Hypothalamus (tissue), 51 donors: ENCODE data around the gene RAB13.

Experiments
- DNase-seq, 51 donors: peaks; one replicate each; lab custom pipeline; 2025; lab: John Stamatoyannopoulos, UW

RAB13 gene

DNA sequence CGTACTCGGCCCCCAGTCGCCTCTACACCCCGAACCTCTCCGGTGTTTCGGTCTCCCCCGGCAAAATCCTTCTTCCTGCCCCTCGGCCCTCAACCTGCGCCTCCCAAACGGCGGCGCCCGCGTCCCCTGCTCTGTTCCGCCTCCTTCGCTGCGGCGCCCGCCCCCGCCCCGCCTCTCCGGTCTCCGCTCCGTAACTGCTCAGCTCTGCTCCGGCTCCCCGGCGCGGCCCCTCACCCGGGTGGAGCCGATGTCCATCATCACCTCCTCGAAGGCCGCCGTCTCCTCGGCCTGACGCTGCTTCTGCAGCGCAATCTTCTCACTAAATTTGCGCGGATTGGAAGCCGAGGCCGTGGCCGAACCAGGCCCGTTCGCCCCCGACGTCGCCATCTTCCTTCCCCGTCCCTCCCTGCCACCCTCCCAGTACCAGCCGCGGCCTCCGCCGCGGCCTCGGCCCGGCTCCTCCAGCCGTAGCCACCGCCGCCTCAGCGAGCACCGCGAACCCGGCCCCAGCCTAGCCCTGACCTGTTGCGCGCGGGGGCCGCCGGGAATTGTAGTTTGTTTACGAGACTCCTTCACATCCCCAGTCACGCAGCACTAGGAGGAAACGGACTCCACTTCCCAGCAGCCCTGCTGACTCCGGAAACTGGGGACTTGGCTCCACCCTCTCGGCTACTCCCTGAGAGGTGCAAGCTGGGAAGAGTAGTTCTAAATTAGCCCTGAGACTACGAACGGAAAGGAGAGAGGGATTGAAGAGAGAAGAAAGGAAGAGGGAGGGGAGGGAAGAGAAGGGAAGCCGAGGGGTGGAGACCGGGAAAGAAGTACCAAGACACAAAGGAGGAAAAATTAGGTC, 27.8 kb downstream of the RAB13 start, which contains the start of gene CRTC2:
CRTC2 (minus strand) TSS at position 502 of the 850 bp plus-strand sequence; CDS start at position 387, 115 bp downstream.
- peak; percentile 66 to 99 (median 97) for DNase-seq

DNA sequence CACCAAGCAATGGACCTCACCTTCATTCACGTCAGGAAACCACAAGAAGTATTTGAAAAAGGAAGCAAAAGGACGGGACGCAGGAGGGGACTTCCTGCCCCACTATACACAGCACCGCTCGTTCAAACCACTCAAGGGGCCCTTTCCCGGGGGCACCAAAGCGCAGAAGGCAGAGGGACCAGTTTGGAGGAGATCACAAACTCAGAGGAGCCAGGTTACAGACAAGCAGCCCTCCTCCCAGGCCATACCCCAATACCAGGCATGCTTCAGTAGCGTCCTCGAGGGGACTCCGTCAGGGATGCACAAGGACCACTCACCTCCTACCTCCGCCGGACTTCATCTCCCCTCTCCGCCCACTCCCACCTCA, 28.4 kb downstream of the RAB13 start:
- DNase-seq = peak in 3 of 51 donors; percentile 48 to 71 (median 63)

DNA sequence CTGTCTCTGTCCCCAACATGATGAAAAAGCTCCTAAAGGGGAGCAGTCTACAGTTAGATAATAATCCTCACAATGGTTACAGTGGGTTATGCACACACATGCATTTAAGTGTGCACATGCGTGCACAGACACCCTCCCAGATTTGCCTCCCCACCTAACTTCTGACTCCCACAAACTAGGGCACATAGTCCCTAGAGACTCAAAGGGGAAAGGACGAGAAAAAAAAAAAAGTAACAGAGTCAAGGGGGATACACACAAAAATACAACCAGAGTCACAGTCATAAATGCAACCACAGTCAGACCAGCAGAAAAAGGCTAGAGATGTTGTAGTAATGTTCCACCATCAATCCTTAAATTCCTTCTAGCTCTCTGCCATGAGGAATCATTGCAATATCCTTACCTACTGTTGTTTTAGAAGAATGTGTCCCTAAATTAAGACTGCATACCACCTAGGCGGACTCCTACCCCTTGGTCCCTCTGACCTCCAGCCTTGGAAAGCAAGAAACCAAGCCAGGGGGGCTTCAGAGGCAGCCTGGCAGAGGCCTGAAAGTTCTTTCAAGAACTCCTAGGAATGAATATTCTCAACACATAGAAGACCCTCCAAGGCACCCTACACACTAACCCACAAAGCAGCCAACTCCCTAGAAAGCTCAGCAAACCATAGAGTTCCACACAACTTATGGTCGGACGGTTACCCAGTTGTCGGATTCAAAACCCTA, 29.0 kb downstream of the RAB13 start:
- DNase-seq = no peak

DNA sequence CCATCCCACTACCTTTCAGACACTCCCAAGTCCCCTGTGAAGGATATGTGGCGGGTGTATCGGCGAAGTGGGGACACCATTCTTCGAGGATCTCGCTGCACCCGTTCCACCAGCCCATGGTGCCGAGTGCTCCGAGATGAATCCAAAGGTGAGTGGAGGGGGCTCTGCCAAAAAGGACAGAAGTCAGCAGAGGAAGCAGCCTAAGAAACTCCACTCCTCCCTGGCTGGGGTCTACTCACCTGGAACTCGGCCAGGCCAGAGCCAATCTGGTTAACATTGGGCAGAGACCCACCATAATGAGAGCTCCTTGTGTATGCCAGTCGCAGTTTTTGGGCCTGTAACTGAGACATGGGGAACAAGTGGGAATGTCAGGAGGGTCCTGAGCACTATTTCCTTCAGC, 31.3 kb downstream of the RAB13 start:
- no peak for DNase-seq

DNA sequence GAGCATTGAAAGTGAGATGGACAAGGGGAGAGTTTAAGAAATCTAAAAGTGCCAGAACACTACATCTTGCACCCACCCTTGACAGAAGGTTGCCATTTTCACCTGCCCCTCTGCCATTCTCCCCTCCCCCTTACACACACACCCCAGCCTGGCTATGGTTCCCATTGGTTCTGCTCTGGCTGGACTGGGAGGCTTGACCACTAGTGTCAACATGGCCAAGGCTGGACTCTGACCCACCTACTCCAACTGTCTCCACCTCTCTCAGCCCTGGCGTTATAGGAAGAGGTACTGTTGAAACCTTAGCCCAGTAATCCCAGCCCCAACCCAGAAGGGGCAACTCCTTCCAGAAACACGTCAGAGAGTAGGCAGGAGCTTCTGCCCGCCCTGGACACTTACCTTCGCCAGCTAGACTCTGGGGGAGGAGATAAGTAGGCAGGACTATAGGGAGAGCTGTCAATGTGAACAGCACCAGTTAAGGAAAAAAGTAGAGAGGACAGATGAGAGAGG, 32.2 kb downstream of the RAB13 start:
- DNase-seq = no peak

DNA sequence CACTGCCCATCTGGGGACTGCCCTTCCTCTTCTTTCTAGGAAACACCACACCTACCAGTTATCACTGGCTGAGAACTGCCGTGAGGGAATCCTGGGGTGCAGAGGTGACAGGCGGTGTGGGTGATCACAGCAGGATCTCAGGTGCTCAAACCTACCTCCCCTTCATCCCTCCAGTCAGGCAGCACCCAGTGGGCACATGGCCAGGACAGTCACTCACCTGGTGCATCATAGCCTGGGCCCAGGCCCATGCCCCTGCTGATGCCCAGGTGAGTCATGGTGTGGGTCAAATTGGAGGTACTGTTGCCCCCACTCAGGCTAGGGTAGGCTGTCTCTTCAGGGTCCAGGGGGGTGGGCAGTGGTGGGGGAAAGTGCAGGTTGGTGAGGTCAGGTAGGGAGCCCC, 34.3 kb downstream of the RAB13 start:
- no peak for DNase-seq

DNA sequence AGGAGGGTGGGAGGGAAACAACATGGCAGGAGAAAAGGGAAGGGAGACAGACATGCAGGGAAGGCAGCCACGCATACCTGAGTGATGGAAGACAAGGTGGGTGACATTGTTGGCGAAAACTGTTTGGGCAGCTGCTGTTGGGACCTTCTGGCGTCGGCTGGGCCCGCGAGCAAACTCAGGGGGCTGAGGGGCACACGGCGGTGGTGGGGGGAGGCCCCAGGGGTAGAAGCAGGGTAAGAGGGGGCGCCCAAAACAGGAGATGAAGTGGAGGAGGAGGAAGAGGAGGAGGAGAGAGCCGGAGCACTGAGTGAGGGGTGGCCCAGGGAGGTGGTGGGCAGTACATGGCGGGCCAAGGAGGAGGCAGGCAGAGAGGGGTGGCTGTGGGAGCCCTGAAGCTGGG, 35.0 kb downstream of the RAB13 start:
- DNase-seq = no peak

DNA sequence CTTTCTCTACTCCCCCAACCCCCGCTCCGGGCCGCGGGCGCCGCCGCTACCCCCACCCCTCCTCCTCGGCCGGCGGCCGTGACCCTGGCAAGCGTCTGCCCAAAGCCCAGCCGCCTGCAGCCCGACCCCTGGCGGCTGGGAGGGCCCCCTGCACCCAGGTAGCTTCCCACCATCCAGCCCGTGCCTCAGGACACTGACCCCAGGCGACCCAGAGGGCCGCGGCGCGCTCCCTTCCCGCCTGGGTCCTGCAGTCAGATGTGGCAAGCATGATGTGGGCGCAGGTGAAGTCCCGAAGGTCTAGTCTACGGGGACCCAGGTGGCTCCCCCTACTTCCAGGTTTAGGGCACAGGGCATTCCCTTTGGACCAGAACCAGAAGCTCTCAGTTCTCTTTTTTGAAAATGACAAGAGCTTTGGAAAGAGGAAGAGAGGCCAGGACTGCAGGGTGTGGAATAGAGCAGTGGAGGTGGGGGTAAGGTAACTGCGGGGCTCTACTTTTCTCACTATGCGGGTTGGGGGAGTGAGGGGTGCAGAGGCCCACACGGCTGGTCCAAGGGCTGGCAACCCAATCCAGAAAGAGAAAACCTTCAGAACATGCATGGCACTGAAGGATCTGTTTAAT, 39.4 kb downstream of the RAB13 start, which contains the start of gene DENND4B:
DENND4B (minus strand) TSS at position 97 of the 620 bp plus-strand sequence. CDS start 2,344 bp downstream, outside the sequence.
- DNase-seq = peak; percentile 15 to 85 (median 67)

DNA sequence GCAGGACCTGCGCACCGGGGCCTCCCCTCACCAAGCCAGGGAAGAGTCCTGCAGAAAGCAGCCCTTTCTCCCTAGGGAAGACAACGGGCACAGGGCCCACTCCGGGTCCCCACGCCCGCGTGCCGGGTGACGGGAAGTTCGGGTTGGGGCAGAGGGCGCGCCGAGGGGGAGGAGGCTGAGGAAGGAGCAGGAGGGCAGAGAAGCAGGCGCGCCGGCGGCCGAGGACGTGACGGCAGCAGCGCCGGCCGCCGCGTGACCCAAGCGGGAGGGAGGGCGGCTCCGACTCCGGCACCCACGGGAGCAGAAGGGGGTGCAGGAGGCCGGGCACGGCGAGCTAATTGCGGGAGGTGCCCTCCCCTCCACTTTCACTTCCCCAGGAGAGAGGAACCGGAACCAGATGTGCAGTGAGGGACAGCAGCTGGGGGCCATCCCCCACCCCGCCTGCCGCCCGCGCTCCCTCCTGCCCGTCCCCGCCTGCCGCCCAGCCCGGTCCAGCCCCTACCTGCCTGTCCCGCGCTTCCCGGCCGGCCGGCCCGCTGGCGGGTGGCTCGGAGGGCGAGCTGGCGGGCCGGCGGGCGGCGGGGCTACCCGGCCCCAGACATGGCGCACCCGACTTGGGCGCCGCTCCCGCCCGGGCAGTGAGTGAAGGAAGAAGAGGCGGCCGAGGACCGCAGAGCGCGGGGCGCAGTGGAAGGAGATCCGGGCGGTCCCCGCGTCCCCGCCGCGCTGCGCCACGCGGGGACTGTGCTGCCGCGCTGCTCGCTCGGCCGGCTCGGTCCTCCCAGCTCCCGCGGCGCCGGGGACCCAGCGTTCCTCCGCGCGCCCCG, 40.1 kb downstream of the RAB13 start:
- peak in 49 of 51 donors; percentile 18 to 85 (median 70) for DNase-seq

DNA sequence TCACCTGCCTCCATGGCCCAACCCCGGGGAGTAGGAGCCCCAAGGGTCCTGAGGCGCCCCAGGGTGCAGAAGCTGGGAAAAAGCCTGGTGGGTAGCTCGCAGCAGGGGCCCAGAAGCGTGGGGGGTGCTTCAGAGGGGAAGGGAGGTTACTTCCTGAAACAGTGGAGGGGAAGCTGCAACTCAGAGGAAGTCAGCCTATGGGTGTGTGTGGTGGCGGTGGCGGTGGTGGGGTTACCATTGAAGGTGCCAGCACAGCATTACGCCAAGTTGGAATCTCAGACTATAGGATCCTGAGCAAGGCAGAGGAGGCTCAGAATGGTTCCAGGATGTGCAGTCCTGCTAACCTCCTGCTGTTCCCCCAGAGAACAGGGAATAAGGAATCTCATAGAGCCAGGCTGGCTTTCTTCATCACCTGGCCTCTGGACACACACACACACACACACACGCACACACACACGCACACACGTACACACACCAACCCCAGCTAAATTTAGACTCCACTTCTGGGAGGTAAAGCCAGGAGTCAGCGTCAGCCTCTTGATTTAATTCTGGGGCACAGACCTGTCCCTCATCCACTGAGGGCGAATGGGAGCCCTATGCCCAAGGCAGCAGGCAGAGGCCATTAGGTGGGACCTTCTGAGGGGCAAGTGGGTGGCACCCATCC, 40.9 kb downstream of the RAB13 start:
- DNase-seq = peak in 11 of 51 donors; percentile 20 to 45 (median 34)

DNA sequence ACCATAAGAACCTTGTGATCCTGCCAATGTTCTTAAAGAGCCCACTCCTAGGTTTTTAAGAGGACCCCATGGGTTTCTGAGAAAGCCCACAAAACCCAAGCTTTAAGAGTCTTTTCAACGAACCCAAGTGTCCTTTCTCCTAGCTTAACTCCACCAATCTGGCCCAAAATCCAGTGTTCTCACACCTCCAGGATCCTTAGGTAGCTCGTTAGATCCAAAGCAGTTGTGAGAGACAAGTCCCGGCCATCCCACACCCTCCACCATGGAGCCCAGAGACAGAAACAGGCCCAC, 41.4 kb downstream of the RAB13 start:
- DNase-seq = no peak

DNA sequence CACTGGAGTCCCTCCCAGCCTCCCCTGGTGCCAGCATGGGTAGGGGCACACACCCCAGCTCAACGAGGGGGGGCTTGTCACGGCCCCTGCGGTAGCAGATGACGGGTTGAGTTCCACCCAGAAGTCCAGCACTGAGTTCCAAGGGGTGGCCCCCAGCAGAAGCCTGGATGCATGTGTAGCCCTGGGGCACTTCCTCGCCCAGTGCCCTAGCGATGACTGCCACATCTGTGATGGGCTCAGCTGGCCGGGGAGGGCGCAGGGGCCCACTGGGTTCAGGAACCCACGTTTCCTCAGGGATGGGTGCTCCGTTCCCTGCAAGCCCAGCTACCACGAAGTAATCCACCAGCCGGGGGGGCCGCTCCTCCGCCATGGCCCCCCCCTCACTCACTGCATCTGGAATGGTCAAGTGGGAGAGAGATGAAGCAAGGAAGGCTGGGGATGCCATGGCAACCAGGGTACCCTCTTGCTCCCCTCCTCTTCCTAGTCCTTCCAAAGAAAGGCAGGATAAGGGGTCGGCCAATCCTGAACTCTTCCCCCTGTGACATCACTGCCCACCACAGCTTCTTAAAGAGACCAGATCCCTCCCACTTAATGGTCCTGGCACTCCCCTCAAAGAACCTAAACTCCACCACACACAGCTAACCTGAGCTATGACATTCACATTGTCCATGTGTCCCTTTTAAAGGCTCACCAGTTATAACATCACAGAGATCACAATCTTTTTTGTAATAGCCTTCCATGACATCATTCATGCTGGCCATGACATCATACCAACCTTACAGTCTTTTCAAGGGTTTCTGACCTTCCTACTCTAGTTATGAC, 41.9 kb downstream of the RAB13 start:
- no peak for DNase-seq

DNA sequence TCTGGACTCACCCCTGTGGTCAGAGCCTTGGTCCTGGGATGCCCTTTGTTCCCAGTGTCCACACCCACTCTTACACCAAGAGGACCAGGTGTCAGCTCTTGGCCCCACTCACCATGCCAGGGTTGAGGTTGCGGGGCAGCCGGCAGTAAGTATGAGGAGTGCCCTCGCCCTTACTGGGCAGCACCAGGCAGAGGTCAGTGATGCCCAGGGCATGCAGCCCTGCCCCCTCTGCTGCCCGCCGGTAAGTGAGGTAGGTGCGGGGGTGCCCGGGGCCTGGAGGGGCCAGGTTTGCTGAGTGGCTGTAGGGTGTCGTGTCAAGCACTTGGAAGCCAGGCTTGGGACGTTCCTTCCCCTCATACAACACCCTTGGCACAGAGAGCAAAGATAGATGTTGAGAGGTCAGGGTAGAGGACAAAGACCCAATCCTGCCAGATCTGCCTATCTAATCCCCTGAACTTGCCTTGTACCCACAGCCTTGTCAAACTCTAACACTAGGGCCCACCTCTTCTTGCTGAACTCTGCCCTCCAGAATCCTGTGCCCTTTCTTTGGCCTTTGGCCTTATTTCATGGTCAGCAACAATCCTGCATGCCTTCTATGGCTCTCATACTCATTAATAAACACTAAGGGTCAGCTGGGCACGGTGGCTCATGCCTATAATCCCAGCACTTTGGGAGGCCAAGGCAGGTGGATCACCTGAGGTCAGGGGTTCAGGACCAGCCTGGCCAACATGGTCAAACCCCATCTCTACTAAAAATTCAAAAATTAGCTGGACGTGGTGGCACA, 43.2 kb downstream of the RAB13 start:
- DNase-seq = no peak

DNA sequence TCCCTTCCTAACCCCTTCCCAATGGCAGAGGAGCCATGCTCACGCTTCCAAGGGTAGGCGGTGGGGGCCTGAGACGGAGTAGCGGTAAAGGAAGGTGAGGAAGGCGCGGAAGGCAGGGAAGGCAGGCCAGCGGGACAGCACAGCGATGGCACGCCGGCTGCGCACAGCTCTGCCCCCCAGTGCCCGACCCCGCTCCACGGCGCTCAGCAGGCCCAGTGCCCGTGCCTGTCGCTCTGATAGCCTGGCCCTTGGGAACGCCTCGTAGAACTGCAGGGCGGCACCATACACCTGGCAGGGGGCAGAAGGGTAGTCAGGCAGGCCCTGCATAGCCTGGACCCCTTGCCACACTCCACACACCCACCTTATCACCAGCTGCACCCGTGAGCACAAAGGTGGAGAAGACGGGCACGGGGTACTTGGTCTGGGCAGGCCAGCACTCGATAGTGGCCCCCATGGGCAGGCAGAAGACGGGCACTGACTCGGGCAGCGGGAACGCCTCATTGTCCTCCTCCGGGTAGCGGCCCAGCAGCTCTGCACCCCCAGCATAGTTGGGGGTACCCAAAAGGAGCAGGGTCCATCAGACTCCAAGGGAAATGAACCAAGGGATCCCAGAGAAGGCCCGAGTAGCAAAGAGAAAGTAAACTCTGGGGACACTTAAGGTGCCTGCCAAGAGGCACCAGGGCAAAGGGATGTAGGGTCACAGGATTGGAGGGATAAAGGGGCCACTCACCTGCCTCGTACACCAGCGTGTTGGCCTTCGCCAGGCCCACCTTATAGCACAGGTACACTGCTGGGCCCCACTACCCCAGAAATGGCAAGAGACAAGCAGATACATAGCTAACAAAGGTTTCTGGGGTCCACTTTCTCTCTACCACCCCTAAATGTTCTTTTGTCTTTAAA, 44.1 kb downstream of the RAB13 start:
- no peak for DNase-seq

DNA sequence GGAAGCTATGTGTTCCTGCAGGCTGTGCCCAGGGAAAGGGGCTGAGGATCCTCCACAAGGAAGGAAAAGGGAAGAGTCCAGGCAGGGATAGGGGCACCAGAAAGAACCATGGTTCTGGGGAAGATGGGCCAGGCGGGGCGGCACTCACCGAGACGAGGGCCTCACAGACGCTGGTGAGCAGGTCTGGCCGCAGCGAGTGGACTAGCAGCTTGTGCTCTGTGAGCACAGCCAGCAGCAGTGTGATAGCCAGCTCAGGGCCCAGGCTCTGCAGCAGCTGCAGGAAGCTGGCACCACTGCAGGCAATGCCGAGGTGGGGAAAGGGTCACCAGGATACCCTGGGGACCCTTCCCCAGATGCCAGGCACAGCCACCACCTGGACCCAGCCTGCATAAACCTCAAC, 45.4 kb downstream of the RAB13 start:
- no peak for DNase-seq

DNA sequence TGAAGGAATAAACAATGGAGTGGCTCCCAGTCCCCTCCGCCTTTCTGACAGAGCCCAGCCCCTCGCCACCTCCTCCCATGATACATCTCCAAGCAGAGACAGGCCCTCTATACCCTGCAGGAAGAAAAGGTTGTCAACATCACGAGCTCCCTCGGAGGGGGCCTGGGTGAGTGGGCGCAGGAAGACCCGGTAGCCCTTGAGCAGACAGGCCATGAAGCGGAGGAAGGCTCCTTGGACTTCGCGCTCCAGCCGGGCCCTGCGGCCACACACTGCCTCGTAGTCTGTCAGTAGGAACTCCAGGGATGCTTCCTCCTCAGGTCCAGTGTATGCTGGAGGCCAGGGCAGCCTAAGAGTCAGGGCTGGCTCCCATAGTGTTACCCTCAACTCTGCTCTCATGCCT, 46.7 kb downstream of the RAB13 start:
- no peak for DNase-seq

DNA sequence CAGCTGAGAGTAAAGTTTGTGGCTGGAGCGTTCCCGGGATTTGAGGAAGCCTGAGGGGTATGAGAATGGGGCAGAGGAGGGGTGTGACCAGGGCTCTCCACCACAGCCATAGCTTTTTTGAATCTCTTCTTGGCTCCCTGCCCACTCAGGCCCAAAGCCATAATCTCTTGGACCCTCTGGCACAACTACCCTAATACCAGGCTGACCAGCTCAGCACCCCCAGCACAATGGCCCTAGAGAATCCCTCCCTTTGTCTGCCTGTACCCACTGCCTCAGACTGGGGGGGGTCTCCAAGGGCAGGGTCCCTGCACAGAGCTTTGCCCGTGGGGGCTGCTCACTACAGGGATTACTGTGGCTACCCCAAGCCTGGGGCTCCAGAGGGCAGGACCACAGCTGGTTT, 47.1 kb downstream of the RAB13 start:
- no peak for DNase-seq
